GM06990 (cell line): Measurements from ENCODE around the gene NDC80.
"Not testable (repeated sequence)": the region's sequence is repeated elsewhere in the genome, so short reads cannot be mapped to it uniquely, and the experiment has no call there.

Source experiments
- DNase-seq: peaks from one replicate; pipeline ENCODE4 v3.0.0-alpha.2; 2011; ENCODE audit not compliant: insufficient read length; ENCODE audit errors: extremely low read depth
- H3K27me3 ChIP-seq: replicated peaks from 2 replicates; pipeline ENCODE4 v1.6.0; 2011; ENCODE audit warnings: low read length; ENCODE audit not compliant: control insufficient read depth, insufficient read depth
- H3K36me3 ChIP-seq: 2 replicates; pipeline ENCODE4 v1.5.1; 2011; ENCODE audit warnings: low read length; ENCODE audit not compliant: control insufficient read depth, insufficient read depth
- H3K4me3 ChIP-seq: replicated peaks from 2 replicates; pipeline ENCODE4 v1.5.1; 2011; ENCODE audit warnings: low read depth, mild to moderate bottlenecking, control low read depth, low read length
- CTCF ChIP-seq: IDR thresholded peaks from 2 replicates; pipeline ENCODE4 v1.5.1; 2011; ENCODE audit warnings: low read length, control low read depth, mild to moderate bottlenecking, inconsistent platforms; ENCODE audit not compliant: insufficient read depth, poor library complexity, severe bottlenecking

The NDC80 gene

GRCh38 chr18:2538236-2538635 is 33.1 kb upstream of the NDC80 start:
- DNase-seq = no peak
- Histone ChIP-seq H3K36me3 (no peaks in the 10 kb centered on the region), H3K4me3 (no peak overlapping the region), H3K27me3 (no peaks in the 10 kb centered on the region)
- no peak for TF ChIP-seq CTCF

- Histone ChIP-seq H3K27me3 (no peaks in the 10 kb centered on the region), H3K4me3 (no peak overlapping the region), H3K36me3 (no peaks in the 10 kb centered on the region)
- TF ChIP-seq CTCF = no peak
- no peak for DNase-seq
Observed at GRCh38 chr18:2538844-2539243, 32.5 kb upstream of the NDC80 start.

GRCh38 chr18:2540575-2540974 is 30.8 kb upstream of the NDC80 start:
- H3K27me3 ChIP-seq = no peaks in the 10 kb centered on the region
- no peak overlapping the region for H3K4me3 ChIP-seq
- no peak for TF ChIP-seq CTCF
- no peak for DNase-seq
- H3K36me3 ChIP-seq = no peaks in the 10 kb centered on the region

DNA sequence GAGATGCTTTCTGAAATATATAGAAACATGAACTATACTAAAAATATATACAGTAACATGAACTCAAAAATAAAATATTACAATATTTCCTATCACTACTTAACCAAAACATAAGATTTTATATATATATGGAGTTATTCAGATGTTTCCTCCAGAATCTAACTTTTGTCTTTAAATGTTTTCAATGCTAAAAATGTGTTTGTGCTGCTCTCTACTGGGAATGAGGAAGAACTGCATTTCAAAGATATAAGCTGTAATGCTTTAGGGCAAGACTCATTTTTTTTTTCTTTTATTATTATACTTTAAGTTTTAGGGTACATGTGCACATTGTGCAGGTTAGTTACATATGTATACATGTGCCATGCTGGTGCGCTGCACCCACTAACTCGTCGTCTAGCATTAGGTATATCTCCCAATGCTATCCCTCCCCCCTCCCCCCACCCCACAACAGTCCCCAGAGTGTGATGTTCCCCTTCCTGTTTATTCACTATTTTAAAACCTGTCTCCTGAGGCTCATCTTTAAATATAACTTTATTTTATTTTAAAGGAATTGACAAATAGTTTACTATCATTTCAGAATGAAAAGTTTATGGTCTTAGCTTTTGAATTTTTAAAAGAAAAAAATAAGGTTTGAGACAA is 29.3 kb upstream of the NDC80 start:
- H3K4me3 ChIP-seq, H3K27me3 ChIP-seq, H3K36me3 ChIP-seq: not testable (repeated sequence)
- peak; percentile 9 for DNase-seq
- peak; percentile 48 for TF ChIP-seq CTCF

GRCh38 chr18:2545155-2545554 is 26.2 kb upstream of the NDC80 start:
- TF ChIP-seq CTCF = no peak
- no peak overlapping the region for H3K4me3 ChIP-seq
- no peak for DNase-seq
- H3K36me3 ChIP-seq = no peaks in the 10 kb centered on the region
- no peaks in the 10 kb centered on the region for H3K27me3 ChIP-seq
